GM10248 (cell line): ENCODE results near the gene RGS7.

ENCODE experiments used
- CTCF ChIA-PET: fragments of 300-600 bp; sonication (Branson Sonifier 250); formaldehyde crosslinking; extraction: SDS; loops from one replicate; lab custom pipeline; 2021; ENCODE audit warnings: antibody characterized with exemption; lab: Yijun Ruan, JAX
- POLR2A ChIA-PET: fragments of 350-650 bp; sonication (Branson Sonifier 250); formaldehyde crosslinking; extraction: SDS; loops from one replicate; lab custom pipeline; 2020; ENCODE audit warnings: antibody characterized with exemption; lab: Yijun Ruan, JAX
- DNase-seq: peaks from one replicate; pipeline ENCODE4 v3.0.0; 2012; ENCODE audit errors: extremely low spot score
- TF ChIP-seq, protein P1 (sequence below): IDR thresholded peaks from 2 replicates; pipeline ENCODE4 v1.5.1; 2012; ENCODE audit warnings: mild to moderate bottlenecking, low read depth; ENCODE audit errors: extremely low read depth, missing control alignments, control extremely low read depth

Gene RGS7

DNA sequence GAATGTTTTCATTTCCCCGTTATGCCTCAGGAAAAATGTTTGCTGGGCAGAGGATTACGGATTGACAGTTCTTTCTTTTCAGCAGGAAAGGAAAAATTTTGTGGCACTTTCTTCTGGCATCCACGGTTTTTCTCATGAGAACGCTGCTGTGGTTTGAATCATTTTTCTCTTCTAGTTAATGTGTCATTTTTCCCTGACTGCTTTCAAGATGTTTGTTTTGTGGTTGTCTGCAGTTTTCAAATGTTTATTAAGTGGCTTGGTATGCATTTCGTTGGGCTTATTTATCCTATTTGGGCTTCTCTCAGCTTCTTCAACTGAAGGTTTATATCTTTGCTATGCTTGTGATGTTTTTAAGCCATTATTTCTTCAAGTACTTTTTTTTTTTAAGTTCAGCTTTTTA, 359.0 kb downstream of the RGS7 start:
- ChIA-PET POLR2A (no interaction called here), CTCF (no interaction called here)
- TF ChIP-seq, protein P1, sequence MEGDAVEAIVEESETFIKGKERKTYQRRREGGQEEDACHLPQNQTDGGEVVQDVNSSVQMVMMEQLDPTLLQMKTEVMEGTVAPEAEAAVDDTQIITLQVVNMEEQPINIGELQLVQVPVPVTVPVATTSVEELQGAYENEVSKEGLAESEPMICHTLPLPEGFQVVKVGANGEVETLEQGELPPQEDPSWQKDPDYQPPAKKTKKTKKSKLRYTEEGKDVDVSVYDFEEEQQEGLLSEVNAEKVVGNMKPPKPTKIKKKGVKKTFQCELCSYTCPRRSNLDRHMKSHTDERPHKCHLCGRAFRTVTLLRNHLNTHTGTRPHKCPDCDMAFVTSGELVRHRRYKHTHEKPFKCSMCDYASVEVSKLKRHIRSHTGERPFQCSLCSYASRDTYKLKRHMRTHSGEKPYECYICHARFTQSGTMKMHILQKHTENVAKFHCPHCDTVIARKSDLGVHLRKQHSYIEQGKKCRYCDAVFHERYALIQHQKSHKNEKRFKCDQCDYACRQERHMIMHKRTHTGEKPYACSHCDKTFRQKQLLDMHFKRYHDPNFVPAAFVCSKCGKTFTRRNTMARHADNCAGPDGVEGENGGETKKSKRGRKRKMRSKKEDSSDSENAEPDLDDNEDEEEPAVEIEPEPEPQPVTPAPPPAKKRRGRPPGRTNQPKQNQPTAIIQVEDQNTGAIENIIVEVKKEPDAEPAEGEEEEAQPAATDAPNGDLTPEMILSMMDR: no peak
- DNase-seq: no peak

DNA sequence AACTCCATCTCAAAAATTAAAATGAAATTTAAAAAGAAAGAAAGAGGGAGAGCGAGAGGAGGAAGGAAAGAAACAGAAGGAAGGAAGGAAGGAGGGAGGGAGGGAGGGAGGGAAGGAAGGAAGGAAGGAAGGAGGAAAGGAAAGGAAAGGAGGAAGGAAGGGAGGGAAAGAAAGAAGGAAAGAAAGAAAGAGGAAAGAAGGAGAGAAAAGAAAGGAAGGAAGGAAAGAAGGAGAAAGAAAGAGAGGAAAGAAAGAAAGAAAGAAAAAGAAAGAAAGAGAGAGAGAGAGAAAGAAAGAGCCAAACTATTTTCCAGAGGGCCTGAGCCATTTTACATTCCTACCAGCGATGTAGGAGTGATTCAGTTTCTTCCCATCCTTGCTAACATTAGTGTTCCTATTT, 364.0 kb downstream of the RGS7 start:
- ChIA-PET POLR2A (no interaction called here), CTCF (no interaction called here)
- DNase-seq: no peak
- TF ChIP-seq, protein P1: no peak

DNA sequence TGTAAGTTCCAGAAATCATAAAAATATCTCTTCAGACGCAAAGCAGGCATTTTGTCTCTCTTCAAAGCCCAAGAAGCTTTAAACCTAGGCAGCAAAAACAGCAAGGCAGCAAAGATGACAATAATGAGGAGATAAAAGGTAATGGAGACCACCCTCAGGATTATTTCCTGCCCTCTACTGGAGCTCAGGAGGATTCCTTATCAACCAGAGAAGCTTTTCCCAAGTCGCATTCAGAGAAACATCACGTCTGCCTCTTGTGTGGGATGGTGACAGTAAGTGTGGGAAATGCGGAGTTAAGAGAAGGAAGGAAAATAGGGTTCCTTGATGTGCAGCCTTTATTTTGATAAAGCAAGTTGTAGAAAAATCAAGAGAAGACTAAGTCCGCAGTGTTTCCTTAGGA, 365.8 kb downstream of the RGS7 start:
- POLR2A ChIA-PET: no interaction called here

DNA sequence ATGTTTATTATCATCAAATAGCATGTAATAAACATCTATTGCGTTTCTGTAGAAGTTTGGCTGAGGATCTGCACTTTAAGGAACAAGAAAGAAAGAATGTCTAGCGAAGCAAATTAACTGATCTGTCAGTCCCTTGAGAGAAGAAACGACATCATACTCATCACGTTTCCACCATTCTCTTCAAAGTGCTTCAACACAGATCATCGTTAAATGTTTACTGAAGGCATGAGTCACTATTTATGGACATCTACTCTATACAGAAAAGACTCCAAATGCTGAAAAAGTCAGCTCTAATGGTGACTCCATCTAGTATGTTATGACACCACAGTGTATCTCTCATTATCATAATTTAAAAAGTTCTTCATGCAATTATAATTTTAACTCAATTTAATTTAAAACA, 369.1 kb downstream of the RGS7 start:
- CTCF ChIA-PET: no interaction called here
- TF ChIP-seq, protein P1: no peak
- POLR2A ChIA-PET: no interaction called here
- no peak for DNase-seq

More for the DNA sequence above, 365.8 kb downstream of the RGS7 start:
- TF ChIP-seq, protein P1: no peak
- CTCF ChIA-PET: interaction anchor here (1.0 kb wide), 1 partner anchor 9 kb away, joined by 3 read pairs; no protein-coding TSS in a partner anchor
- no peak for DNase-seq

DNA sequence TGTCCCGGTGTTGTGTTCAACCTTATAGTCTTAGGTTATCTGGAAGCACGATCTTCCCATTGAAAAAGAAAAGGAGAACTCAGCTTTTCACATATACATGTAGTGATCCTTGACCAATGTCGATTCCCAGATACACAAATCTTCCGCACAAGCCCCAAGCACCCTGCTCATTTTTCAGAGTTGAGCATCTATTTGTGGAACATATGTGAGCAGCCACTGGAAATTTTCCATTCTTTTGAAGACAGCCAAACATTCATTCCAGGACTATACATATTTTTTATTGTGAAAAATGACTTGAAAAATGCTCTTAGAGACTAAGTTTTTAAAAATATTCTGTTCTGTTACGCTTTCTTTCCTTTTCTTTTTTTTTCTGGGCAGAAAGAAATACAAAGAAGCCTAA, 371.9 kb downstream of the RGS7 start:
- POLR2A ChIA-PET: no interaction called here
- TF ChIP-seq, protein P1: no peak
- no peak for DNase-seq
- CTCF ChIA-PET: interaction anchor here (1.2 kb wide), 1 partner anchor 16 kb away, joined by 3 read pairs; no protein-coding TSS in a partner anchor

DNA sequence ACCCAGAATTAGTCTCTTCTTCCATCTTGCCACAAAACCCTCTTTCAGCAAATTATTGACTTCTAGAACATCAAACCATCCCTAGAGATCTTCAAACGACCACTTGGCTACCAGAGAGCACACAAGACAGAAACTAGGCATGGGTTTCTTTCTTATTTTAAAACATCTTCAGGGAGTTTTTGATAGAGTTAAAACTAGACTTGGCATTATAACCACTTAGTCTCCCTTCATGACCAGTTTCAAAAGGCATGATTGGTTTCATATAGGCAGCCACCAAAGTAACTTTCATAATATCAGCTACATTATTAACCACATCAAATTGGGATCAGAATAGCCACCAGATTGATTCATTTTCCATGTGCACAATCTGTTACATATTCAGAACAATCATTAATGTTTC, 376.7 kb downstream of the RGS7 start:
- no peak for DNase-seq
- TF ChIP-seq, protein P1: no peak
- ChIA-PET POLR2A (no interaction called here), CTCF (no interaction called here)

DNA sequence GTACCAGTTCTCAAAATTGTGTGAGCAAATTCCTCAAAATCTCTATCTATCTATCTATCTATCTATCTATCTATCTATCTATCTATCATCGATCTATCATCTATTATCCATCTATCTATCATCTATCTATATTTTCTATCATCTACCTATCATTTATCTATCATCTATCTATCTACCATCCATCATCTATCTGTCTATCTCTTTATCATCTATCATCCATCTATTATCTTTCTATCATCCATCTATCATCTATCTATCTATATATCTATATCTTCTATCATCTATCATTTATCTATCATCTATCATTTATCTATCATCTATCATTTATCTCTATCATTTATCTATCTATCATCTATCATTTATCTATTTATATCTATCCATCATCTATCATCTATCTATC, 380.3 kb downstream of the RGS7 start:
- no peak for DNase-seq
- TF ChIP-seq, protein P1: no peak
- ChIA-PET POLR2A (no interaction called here), CTCF (no interaction called here)
